Measurements from ENCODE around the gene ACTG2.
A peak's percentile ranks its signal among the peaks of the same experiment; 100 is the strongest.
"Not testable (repeated sequence)": the region's sequence is repeated elsewhere in the genome, so short reads cannot be mapped to it uniquely, and the experiment has no call there.

Gene ACTG2

DNA sequence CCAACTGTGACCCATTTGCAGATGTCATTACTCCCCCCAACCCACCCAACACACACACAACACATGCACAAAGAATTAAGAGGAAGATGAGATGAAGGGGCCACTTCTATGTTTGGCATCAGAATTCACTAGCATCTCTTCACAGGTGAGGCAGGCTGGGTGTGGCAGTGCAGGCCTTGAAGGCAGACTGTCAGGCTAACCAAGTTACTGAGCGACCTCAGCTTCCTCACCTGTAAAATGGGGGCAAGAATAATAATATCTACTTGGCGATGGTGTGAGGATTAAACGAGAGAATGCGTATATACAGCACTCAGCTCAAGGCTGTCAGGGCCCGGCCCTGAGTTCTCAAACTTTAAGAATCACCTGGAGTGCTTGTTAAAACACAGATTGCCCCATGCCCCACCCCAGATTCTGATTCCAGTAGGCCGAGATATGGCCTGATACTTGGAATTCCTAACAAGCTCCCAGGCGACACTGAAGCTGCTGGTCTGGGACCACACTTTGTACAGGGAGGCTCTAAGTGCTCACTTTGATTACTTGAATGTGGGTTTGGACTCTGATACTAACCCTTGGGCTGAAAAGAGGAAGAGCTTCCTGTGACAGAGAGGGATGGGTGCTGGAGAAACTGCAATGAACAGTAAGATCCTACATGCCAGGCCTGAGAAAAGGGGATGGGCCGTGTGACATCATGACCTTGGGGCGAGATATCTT is 1.1 kb downstream of the ACTG2 start:
- DNase-seq (ENCODE audit: low spot score) = no peak

DNA sequence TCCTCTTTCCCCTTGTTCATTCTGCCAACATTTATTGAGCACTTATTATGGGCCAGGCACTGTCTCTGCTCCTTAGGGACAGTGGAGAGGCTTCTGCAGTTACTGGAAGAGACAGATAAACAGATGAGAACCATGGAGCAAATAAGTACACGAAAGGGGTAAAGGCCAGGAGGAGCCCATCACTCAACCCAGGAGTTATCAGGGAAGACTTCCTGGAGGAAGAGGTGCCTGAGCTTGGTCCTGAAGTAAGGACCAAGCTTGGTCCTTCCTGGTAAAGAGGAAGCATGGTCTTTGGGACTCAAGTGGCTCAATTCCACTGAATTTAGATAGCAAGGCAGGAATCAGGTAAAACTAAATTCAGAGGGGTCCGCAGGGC is 1.7 kb downstream of the ACTG2 start:
- DNase-seq (ENCODE audit: low spot score) = no peak

DNA sequence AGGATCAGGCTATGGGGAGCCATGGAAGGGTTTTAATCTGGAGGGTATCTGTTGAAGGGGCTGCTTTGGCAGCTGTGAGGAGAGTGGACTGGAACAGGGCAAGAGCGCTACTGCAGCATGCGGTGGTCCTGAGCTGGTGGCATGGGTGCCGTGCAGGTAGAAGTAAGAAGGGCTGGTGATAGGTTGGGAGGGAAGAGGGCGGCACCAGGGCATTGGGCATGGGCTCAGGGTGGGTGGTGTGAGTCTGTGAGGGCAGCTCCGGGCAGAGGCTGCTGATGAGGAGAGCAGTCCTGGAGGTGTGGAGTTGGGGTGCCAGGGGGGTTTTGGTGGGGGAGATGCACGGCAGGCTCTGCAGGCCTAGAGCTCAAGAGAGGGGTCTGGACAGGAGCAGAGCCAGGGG is 2.1 kb downstream of the ACTG2 start:
- no peak for DNase-seq (ENCODE audit: low spot score)

DNA sequence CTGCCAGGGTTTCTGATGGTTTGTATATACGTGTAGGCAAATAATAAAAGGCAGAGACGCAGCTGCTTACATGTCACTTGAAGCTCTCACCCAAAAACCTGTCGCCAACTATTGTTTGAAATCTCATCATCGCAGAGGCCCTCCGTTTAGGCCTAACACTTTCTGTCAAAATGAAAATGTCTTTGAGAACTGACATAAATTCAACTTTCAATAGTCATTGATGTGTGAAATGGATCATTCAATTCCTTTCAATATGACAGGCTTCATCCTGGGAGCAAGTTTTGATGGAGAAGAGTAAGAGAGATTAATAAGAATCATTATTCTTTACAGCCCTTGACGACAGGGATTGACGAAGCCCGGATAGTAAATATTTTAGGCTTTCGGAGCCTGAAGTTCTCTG is 2.7 kb downstream of the ACTG2 start:
- no peak for DNase-seq (ENCODE audit: low spot score)

DNA sequence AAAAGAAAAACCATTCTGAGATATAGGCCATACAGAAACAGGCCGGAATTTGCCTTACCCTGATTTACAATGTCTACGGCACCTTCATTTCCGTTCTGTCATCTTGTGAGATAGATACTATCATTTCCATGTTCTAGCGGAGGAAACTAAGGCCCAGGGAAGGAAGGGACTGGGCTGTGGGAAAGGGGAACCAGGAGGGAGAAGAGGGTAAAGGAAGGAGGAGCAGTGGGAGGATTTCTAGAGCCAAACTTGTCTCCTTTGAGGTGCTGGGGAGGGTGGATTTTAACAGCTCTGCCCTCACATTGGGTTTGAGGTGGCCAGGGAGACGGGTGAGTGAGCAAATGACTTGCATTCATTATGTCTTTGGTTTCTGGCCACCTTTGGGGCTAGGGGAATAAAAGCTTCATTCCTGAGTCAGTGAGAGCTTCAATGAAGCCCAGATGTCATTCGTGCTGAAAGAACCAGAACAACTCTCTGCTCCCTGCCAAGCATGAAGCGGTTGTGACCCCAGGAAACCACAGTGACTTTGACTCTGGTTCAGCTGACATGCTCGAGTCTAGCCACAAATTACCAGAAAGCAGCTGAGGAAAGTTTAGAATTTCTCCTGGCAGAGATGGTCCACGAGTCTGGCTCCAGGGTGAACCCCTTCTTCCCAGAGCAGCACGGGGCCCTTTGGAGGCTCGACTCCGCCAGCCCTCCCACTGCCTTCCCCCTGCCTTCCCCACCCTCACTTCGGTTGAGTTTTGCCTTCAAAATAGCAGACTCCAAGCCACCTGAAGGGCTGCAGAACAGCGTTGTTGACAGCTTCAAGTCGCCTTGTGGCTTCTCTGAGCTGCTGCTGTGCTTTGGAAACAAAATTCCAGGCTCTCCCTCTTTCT is 3.8 kb downstream of the ACTG2 start:
- no peak for DNase-seq (ENCODE audit: low spot score)

DNA sequence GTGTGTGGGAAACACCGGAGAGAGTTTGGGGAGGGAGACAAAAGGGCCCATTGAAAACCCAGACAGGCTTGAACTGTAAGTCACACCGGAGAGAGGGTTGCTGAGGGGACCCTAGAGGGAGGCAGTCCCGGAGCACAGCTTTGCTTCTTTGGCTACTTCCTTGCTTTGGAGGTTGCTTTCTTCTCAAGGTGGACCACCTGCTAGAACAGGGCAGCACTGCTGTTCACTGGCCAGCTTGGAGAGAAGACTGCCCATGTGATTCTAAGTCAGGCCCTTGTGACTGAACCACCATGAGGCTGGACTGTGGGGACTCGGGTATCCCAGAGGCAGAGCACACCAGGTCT is 4.4 kb downstream of the ACTG2 start:
- no peak for DNase-seq (ENCODE audit: low spot score)

DNA sequence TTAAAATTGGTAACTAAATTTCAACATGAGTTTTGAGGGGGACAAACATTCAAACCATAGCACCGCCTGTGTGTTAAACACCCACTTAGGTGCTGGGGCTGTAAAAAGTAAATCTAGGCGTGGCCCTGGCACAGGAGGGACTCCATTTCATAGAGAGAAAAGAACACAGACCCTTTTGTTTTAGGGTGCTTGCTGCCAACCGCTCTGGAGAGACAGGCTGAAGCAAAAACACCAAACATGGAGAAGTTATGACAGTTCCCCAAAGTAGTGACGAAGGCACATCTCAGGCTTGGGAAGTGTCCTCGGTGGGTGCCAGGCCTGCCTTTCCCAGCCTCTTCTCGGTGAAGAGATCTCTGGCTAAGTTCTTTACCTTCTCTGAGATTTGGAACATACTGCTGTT is 5.1 kb downstream of the ACTG2 start:
- no peak for DNase-seq (ENCODE audit: low spot score)

DNA sequence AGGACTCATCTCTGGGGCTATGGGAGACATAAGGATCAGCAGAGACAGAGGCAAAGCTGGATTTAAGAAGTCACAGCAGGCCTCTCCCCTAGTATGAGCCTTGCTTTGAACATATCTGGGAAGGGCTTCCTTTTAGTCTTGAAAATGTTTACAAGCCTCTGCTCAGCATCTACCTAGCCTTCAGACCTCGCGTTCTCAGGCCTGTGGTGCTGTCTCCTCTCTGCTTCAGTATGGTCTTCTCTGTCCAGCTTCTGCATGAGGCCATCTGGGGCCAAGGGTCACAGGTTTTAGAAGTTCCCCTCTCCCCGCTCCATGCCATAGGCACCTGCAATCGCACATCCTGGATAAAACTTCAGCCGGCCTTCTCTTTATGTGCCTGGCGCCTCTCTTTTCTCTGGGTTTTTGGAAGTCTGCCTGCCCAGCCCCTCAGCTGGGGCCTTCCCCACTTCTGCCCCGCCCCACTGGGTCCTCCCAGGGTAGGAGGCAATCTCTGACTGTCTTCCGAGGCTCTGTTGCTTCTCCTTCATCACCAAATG is 7.1 kb downstream of the ACTG2 start:
- no peak for DNase-seq (ENCODE audit: low spot score)

DNA sequence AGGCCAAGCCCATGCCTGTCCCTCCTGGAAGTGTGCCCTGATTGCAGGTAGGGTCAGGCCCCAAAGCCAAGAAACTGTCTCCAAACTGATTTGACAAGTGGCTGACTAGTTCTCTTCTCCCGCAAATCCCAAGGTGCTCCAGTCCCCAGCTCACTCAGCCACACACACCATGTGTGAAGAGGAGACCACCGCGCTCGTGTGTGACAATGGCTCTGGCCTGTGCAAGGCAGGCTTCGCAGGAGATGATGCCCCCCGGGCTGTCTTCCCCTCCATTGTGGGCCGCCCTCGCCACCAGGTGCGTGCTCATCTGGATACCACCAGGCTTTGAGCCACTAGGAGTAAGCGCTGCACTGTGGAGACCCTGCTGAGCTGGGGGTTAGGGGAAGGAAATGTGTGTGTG is 8.3 kb downstream of the ACTG2 start:
- no peak for DNase-seq (ENCODE audit: low spot score)

DNA sequence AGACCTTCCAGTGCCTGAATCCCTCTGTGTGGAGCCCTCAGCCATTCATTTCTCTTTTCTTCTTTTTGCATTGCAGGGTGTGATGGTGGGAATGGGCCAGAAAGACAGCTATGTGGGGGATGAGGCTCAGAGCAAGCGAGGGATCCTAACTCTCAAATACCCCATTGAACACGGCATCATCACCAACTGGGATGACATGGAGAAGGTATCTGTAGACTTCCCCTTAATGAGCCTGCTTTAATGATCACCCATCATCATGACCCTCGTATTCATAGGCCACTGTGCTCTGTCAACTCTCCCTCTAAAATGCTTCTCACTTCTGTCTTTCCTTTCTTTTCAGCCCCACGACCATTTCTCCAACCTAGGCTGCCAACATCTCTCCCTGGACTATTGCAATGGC is 9.5 kb downstream of the ACTG2 start:
- DNase-seq (ENCODE audit: low spot score) = no peak

DNA sequence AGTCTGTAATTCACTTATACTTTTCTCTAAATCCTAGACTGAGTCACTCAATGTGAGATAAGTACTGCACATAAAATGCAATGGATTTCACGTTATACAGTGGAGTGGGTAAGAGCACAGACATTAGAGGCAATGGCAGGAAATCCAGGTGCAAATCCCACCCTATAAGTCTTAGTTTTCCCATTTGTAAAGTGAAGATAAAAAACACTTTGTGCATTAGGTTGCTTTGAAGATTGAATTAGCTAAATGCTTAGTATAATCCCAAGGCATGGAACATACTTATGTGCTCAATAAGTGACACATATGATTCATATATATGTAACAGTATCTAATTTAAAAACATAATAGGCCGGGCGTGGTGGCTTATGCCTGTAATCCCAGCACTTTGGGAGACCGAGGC is 10.5 kb downstream of the ACTG2 start:
- DNase-seq (ENCODE audit: low spot score) = no peak

DNA sequence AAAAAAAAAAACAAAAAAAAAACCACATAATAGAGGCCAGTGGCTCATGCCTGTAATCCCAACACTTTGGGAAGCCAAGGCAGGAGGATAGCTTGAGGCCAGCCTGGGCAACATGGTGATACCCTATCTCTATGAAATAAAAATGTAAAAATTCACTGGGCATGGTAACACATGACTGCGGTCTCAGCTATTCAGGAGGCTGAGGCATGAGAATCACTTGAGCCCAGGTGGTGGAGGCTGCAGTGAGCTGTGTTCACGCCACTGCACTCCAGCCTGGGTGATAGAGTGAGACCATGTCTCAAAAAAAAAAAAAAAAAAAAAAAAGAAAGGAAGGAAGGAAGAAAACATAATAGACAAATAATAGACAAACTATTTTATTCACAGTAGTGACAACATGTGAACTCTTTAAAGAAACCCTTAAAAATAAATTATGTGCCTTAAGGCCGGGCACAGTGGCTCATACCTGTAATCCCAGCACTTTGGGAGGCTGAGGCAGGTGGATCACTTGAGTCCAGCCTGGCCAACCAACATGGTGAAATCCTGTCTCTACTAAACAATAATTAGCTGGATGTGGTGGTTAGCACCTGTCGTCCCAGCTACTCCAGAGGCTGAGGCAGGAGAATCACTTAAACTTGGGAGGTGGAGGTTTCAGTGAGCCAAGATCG is 11.3 kb downstream of the ACTG2 start:
- DNase-seq (ENCODE audit: low spot score) = not testable (repeated sequence)

DNA sequence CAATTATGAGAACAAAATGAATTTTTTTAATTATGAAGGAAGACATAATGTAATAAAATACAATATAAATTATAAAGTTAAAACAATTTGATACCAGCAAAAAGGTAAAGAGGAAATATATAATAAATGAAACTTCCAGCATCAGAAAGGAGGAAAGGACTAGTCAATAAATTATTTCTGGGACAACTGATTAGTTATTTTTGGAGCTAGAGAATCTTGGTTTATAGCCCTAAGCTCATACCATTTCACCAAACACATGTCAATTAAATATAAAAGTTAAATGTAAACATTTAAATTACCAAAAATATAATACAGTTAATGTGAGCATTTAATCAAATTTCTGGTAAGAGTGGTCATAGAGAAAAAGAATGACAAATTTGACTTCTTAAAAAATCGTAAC is 12.1 kb downstream of the ACTG2 start:
- no peak for DNase-seq (ENCODE audit: low spot score)

DNA sequence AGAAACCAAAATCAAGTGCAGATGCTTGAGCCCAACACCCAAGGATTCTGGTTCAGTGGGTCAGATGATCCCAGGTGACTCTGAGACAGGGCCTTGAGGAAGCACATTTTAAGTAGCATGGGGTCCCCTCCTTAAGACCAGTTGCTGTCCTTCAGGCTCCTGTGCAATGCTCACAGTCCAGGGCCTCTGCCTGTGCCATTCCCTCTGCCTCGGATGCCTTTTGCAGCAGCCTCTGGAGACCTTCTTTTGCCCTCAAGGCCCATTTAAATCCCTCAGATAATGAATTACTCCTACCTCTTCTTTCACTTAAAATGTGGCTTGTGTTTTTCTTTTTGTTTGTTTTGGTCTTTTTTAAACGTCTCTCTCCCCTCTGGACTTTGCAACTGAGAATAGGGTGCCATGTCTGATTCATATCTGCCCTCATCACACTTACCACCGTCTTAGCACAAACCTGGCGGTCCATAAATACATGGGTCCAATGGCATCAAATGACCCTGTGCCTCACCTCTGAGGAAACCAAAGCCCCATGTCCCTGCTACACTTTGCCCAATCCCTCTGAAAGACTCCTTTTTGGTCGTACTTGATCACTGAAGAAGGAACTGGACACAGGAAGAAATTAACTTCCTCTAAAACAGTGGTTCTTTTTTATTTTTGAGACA is 14.2 kb downstream of the ACTG2 start:
- DNase-seq (ENCODE audit: low spot score) = no peak

DNA sequence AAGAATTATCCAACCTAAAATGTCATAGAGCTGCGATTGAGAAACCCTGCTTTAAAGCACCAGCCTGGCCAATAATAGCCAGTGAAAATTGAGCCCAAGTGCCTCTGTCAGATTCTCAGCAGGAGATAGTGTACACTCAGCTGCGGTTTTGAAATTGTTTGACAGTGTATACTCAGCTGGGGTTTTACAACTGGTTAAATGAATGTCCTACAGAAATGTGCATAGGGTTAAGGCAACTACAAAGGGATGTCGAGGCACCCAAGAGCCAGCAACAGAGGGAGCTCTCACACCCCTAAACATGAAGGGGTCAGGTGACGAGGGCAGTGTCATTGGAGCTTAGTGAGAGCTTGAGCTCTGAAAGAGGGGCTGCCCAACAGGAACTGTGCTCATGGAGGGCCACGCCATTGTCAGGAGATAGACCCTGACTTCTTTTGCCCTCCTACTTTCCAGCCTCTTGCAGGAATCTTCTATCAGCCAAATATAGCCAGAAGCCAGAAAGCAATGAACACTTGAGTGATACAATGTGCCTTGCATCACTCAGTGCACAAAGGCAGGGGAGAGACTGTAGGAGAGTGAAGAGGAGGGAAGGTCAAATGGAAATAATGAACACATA is 15.1 kb downstream of the ACTG2 start:
- DNase-seq (ENCODE audit: low spot score) = peak; percentile 71

DNA sequence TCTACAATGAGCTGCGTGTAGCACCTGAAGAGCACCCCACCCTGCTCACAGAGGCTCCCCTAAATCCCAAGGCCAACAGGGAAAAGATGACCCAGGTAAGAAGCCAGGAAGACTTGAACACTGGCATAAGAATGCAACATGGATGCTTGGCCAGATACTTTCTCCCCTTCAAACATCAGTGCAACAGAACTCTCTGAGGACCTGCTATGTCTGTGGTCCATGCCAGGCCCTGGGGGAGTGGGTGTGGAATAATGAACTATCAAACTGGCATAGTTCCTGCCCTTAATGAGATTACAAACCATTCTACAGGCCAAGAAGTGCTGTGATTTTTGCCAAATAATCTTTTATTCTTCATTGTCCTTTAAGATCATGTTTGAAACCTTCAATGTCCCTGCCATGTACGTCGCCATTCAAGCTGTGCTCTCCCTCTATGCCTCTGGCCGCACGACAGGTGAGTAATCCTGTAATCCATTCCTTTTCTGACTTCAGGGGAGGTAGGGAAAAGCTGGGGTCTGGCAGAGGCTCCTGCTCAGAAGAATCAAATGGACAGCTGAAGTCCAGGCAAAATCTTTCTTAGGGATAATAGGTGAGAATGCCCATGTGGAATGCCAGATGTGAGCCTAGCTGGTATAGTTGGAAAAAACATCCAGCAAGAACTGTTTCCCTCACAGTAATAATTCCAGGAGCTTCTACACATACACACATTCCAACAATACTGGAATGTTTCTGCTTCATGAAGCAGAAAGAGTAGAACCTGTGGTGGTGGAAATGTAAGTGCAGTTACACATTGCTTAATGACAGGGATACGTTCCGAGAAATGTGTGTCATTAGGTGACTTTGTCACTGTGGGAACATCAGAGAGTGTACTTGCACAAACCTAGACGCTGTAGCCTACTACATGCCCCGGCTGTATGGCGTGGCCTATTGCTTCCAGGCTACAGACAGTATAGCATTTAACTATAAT is 16.2 kb downstream of the ACTG2 start:
- DNase-seq (ENCODE audit: low spot score) = no peak

DNA sequence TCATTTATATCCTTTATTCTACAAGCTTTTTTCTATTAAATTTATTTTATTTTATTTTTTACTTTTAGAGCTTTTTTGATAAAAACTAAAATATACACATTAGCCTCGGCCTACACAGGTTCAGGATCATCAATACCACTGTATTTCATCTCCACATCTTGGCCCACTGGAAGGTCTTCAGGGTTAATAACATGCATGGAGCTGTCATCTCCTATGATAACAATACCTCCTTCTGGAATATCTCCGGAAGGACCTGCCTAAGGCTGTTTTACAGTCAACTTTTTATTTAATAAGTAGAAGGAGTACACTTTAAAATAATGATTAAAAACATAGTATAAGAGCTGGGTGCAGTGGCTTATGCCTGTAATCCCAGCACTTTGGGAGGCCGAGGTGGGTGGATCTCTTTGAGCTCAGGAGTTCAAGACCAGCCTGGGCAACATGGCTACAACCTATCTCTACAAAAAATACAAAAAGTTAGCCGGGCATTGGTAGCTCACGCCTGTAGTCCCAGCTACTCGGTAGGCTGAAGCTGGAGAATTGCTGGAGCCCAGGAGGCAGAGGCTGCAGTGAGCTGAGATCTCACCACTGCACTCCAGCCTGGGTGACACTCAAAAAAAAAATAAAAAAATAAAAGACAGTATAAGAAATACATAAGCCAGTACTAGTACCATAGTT is 18.2 kb downstream of the ACTG2 start:
- DNase-seq (ENCODE audit: low spot score) = no peak

DNA sequence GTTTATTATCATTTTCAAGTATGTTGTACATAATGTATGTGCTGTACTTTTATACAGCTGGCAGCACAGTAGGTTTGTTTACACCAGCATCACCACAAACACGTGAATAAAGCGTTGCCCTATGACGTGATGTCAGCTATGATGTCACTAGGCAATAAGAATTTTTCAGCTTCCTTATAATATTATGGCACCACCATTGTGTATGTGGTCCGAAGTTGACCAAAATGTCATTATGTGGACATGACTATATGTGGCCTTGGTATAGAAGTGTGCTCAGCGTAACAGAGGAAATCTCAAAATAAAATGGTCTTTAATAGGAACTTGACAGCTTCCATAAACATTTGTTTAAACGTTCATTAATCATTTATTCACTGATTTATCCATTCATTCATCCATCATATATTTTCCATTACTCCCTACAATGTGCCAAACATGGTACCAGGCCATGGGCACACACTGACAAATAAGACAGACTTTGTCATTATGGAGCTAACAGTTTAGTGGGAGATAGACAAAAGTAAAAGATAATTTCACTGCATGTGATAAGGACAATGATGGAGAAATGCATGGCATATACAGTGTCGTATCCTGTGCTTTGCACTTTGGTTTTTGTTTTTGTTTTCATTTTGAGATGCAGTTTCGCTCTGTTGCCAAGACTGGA is 18.9 kb downstream of the ACTG2 start:
- no peak for DNase-seq (ENCODE audit: low spot score)

DNA sequence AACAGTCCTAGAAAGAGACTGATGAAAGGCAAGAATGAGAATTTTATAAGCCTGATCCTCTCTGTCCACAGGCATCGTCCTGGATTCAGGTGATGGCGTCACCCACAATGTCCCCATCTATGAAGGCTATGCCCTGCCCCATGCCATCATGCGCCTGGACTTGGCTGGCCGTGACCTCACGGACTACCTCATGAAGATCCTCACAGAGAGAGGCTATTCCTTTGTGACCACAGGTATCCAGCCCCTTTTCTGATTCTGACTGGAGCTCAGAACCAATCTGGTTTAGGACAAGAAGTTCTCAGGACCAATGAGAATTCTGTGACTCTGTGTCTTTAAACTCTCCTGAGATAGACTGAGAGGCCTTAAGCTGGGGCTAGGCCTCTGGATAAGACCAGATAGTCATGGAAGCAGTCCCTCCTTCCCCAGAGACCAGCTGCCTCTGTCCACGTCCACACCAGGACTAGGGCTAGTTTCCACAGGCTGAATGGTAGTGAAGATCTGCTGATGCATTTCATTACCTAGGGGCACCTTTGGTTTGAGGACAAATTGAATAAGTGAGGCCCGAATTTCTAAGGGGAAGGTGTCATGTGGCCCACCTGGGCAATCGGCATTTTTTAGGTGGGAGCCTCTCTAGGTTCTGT is 20.7 kb downstream of the ACTG2 start:
- no peak for DNase-seq (ENCODE audit: low spot score)
